PFSK-1 (cell line): ENCODE measurements around the gene HMG20B.

Experiments used
- FOXP2 ChIP-seq: optimal IDR thresholded peaks from 2 replicates; pipeline ENCODE3; 2011; ENCODE audit warnings: borderline replicate concordance, control low read depth, inconsistent platforms; ENCODE audit not compliant: insufficient read depth; ENCODE audit errors: extremely low read length, extremely low read depth
- POLR2AphosphoS5 ChIP-seq: IDR thresholded peaks from 2 replicates; pipeline ENCODE4 v1.6.1; 2012; ENCODE audit warnings: low read depth, mild to moderate bottlenecking, control low read depth, low read length, moderate library complexity
- SIN3A ChIP-seq: IDR thresholded peaks from 2 replicates; pipeline ENCODE4 v1.6.1; 2012; ENCODE audit warnings: mild to moderate bottlenecking, low read length, moderate library complexity, borderline replicate concordance; ENCODE audit not compliant: insufficient read depth
- TAF1 ChIP-seq: IDR thresholded peaks from 2 replicates; pipeline ENCODE4 v1.6.1; 2012; ENCODE audit warnings: low read length, control low read depth, borderline replicate concordance; ENCODE audit not compliant: insufficient read depth
- TF ChIP-seq, protein P1 (sequence below), 2 experiments: IDR thresholded peaks; 2 replicates each; pipeline versions ENCODE4 v1.6.1 to v1.8.0; 2011 to 2012; ENCODE audit warnings: low read depth in 2 of 2, low read length in 2 of 2, control low read depth in 1 of 2, inconsistent platforms in 1 of 2, mild to moderate bottlenecking in 1 of 2, moderate library complexity in 1 of 2; ENCODE audit not compliant: insufficient read depth in 1 of 2

HMG20B gene

GRCh38 chr19:3591876-3592613 is 19.3 kb downstream of the HMG20B start:
- TF ChIP-seq POLR2AphosphoS5 (no peak), TAF1 (no peak), SIN3A (no peak), FOXP2 (no peak)
- TF ChIP-seq, protein P1, sequence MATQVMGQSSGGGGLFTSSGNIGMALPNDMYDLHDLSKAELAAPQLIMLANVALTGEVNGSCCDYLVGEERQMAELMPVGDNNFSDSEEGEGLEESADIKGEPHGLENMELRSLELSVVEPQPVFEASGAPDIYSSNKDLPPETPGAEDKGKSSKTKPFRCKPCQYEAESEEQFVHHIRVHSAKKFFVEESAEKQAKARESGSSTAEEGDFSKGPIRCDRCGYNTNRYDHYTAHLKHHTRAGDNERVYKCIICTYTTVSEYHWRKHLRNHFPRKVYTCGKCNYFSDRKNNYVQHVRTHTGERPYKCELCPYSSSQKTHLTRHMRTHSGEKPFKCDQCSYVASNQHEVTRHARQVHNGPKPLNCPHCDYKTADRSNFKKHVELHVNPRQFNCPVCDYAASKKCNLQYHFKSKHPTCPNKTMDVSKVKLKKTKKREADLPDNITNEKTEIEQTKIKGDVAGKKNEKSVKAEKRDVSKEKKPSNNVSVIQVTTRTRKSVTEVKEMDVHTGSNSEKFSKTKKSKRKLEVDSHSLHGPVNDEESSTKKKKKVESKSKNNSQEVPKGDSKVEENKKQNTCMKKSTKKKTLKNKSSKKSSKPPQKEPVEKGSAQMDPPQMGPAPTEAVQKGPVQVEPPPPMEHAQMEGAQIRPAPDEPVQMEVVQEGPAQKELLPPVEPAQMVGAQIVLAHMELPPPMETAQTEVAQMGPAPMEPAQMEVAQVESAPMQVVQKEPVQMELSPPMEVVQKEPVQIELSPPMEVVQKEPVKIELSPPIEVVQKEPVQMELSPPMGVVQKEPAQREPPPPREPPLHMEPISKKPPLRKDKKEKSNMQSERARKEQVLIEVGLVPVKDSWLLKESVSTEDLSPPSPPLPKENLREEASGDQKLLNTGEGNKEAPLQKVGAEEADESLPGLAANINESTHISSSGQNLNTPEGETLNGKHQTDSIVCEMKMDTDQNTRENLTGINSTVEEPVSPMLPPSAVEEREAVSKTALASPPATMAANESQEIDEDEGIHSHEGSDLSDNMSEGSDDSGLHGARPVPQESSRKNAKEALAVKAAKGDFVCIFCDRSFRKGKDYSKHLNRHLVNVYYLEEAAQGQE (IDR thresholded peaks at IDR 0.05; ENCODE audit: insufficient read depth in 1 of 2, low read depth in 2 of 2, low read length in 2 of 2), result no peak

DNA sequence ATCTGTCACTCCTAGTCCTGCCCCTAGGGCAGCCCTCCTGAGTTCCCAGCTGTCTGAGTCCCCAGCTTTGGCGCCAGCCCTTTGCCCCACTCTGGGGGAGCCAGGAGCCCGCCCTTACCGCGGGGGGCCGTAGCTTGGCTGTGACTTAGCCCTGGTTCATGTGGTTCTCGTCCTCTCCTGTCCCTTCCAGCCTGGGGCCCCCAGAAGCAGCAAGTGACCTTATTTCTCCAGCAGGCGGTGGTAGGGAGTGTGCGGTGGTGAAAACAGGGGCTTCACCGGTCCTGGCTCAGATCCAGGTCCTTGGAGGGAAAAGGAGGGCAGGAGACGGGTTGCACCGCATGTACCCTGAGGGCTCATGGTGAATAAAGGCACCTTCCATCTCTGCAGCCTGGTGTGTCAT is 20.4 kb downstream of the HMG20B start:
- TF ChIP-seq TAF1 (no peak), POLR2AphosphoS5 (no peak), FOXP2 (no peak), SIN3A (no peak)
- TF ChIP-seq, protein P1 (IDR thresholded peaks at IDR 0.05; ENCODE audit: insufficient read depth in 1 of 2, low read depth in 2 of 2, low read length in 2 of 2), result no peak

- TF ChIP-seq FOXP2 (no peak), TAF1 (no peak), POLR2AphosphoS5 (no peak), SIN3A (no peak)
- TF ChIP-seq, protein P1 (IDR thresholded peaks at IDR 0.05; ENCODE audit: insufficient read depth in 1 of 2, low read depth in 2 of 2, low read length in 2 of 2), result no peak
Observed at GRCh38 chr19:3595521-3596061, 22.8 kb downstream of the HMG20B start.

- TF ChIP-seq TAF1, result no peak
- TF ChIP-seq, protein P1 (IDR thresholded peaks at IDR 0.05; ENCODE audit: insufficient read depth in 1 of 2, low read depth in 2 of 2, low read length in 2 of 2), result no peak
- no peak for TF ChIP-seq POLR2AphosphoS5
- no peak for TF ChIP-seq SIN3A
- TF ChIP-seq FOXP2, result no peak
Observed at GRCh38 chr19:3599776-3600187, 27.0 kb downstream of the HMG20B start.
